Thoracic aorta (tissue), 2 donors: ENCODE results near the gene SKAP1. TPM values are rescaled to one million over a fixed set of nuclear protein-coding genes. Genes with fewer than 3 reads are reported as not detected.

Experiments
- ATAC-seq: fragments of 150-250 bp; one replicate; pipeline ENCODE4 v1.8.0; 2017; ENCODE audit warnings: low read depth; ENCODE audit not compliant: insufficient number of reproducible peaks, low FRiP score
- DNase-seq: peaks from one replicate; pipeline ENCODE4 v3.0.0-alpha.2; 2020; ENCODE audit warnings: low spot score
- H3K27ac ChIP-seq, 2 donors: fragments of 200-600 bp; sonication (generic); 1 replicate in 1 of 2; 2 replicates in 1 of 2; pipeline ENCODE4 v1.5.1; 2016; ENCODE audit warnings: mild to moderate bottlenecking in 2 of 2, moderate library complexity in 2 of 2
- H3K27me3 ChIP-seq: fragments of 200-600 bp; sonication (generic); replicated peaks from 2 replicates; pipeline ENCODE4 v1.6.0; 2016; ENCODE audit warnings: mild to moderate bottlenecking; ENCODE audit not compliant: insufficient read depth
- H3K36me3 ChIP-seq: fragments of 200-600 bp; sonication (generic); one replicate; pipeline ENCODE4 v1.5.1; 2016
- H3K4me1 ChIP-seq, 2 donors: fragments of 200-600 bp; sonication (generic); 1 replicate in 1 of 2; 2 replicates in 1 of 2; pipeline versions ENCODE4 v1.5.1 to v1.6.0; 2016; ENCODE audit warnings: low read depth in 2 of 2, mild to moderate bottlenecking in 1 of 2; ENCODE audit not compliant: control insufficient read depth in 1 of 2
- H3K4me3 ChIP-seq: fragments of 200-600 bp; sonication (generic); 2 replicates; pipeline ENCODE4 v1.5.1; 2016; ENCODE audit warnings: mild to moderate bottlenecking
- H3K9me3 ChIP-seq: fragments of 200-600 bp; sonication (generic); 2 replicates; pipeline ENCODE4 v1.5.1; 2016
- total RNA-seq, 2 donors: library from RNA; depleted of rRNA; stranded (reverse); fragments of >200 nt; gene quantifications; one replicate each; pipeline versions ENCODE4 v1.1.0 to v1.2.3, GENCODE V29; 2016
- TF ChIP-seq, protein P1 (sequence below): fragments of 200-600 bp; sonication (generic); IDR thresholded peaks from one replicate; pipeline ENCODE4 v1.5.1; 2019; ENCODE audit warnings: antibody characterized with exemption

SKAP1 gene
- total RNA-seq, 2 donors from 2014 or later: 2.6 TPM; not detected in 1

DNA sequence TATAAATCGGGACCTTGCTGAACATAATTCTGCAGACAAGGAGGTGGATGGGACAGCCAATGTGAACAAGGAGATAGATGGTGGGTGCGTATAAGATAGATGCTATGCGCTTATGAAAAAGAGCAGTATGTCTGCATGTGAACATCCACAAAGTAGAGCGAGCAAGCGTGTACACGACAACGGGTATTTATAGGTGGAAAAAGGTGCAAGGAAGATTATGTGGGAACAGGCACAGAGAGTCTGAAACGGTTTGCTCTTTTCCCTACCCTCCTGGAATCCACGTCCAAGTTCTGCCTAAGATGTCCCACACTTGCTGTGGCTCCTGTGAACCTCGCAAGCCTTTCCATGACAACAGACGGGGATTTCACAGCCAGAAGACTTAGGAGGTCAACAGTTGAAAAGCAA, 279.4 kb downstream of the SKAP1 start:
- no peak for DNase-seq
- TF ChIP-seq, protein P1, sequence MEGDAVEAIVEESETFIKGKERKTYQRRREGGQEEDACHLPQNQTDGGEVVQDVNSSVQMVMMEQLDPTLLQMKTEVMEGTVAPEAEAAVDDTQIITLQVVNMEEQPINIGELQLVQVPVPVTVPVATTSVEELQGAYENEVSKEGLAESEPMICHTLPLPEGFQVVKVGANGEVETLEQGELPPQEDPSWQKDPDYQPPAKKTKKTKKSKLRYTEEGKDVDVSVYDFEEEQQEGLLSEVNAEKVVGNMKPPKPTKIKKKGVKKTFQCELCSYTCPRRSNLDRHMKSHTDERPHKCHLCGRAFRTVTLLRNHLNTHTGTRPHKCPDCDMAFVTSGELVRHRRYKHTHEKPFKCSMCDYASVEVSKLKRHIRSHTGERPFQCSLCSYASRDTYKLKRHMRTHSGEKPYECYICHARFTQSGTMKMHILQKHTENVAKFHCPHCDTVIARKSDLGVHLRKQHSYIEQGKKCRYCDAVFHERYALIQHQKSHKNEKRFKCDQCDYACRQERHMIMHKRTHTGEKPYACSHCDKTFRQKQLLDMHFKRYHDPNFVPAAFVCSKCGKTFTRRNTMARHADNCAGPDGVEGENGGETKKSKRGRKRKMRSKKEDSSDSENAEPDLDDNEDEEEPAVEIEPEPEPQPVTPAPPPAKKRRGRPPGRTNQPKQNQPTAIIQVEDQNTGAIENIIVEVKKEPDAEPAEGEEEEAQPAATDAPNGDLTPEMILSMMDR: no peak
- H3K9me3 ChIP-seq: no peaks in the 10 kb centered on the region
- H3K4me3 ChIP-seq: no peak overlapping the region
- no peaks in the 10 kb centered on the region for H3K4me1 ChIP-seq
- H3K36me3 ChIP-seq: no peaks in the 10 kb centered on the region
- H3K27ac ChIP-seq: no peak overlapping the region
- no peak for ATAC-seq
- no peaks in the 10 kb centered on the region for H3K27me3 ChIP-seq

GRCh38 chr17:48149787-48150463, 280.1 kb downstream of the SKAP1 start:
- Histone ChIP-seq H3K27ac (no peak overlapping the region), H3K4me3 (no peak overlapping the region), H3K27me3 (peaks cover 4% of the 10 kb centered on the region), H3K4me1 (no peaks in the 10 kb centered on the region), H3K36me3 (no peaks in the 10 kb centered on the region), H3K9me3 (no peaks in the 10 kb centered on the region)
- TF ChIP-seq, protein P1: no peak
- ATAC-seq: no peak
- no peak for DNase-seq

GRCh38 chr17:48148854-48149786, 280.9 kb downstream of the SKAP1 start:
- Histone ChIP-seq H3K4me3 (no peak overlapping the region), H3K27me3 (peaks cover 4% of the 10 kb centered on the region), H3K9me3 (no peaks in the 10 kb centered on the region), H3K4me1 (no peaks in the 10 kb centered on the region), H3K27ac (no peak overlapping the region), H3K36me3 (no peaks in the 10 kb centered on the region)
- ATAC-seq: no peak
- DNase-seq: no peak
- TF ChIP-seq, protein P1: no peak

DNA sequence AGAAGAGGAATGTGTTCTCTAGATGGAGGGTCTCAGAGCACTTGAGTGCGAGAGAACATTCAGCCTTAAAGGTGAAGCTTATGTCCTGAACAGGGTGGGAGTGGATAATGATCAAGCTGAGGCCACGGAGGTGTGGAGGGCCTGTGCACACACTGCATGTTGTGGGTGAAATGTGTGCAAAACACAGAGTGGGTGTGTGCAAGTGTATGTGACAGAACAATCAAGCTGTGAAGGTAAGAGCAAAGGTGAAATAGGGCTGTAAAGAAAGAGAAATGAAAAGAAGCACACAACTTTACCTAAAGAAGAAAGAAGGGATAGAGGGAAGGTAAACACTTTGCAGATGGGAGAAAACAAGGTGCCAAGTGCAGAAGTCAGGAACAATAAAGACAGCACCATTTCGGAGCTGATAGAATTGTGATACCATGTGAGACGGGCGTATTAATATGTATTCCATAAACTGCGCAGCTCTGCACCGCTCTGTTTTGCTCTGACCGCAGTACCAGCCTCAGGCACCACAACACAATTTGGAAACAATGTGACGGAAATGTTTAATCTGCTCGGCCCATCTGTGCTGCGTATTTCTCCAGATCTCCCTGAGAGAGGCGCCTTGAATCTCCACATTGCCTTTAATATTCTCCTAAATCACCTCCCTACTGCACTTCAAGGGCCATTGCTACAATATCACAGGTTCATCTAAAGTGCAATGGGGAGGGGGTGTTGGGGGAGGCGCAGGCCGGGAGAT, 281.8 kb downstream of the SKAP1 start:
- no peak for DNase-seq
- TF ChIP-seq, protein P1: no peak
- H3K27me3 ChIP-seq: peaks cover 4% of the 10 kb centered on the region
- H3K36me3 ChIP-seq: no peaks in the 10 kb centered on the region
- H3K4me3 ChIP-seq: no peak overlapping the region
- no peaks in the 10 kb centered on the region for H3K4me1 ChIP-seq
- H3K9me3 ChIP-seq: no peaks in the 10 kb centered on the region
- no peak overlapping the region for H3K27ac ChIP-seq
- no peak for ATAC-seq
